SK-N-SH (cell line): ENCODE results near the gene PCNT. TPM values are rescaled to one million over a fixed set of nuclear protein-coding genes. Genes with fewer than 3 reads are reported as not detected.

Experiments used
- CTCF ChIA-PET: fragments of 300-600, 350-600 bp; formaldehyde crosslinking; extraction: SDS; loops from one replicate; lab custom pipeline; 2021; lab: Yijun Ruan, JAX
- POLR2A ChIA-PET: fragments of 350-600 bp; sonication (Branson Sonifier 250); formaldehyde crosslinking; extraction: SDS; loops from one replicate; lab custom pipeline; 2020; ENCODE audit warnings: antibody characterized with exemption, inconsistent platforms; lab: Yijun Ruan, JAX
- DNase-seq: peaks from one replicate; pipeline ENCODE4 v3.0.0; 2012
- H2AFZ ChIP-seq: fragments of 200-600 bp; sonication (generic); 2 replicates; pipeline ENCODE4 v1.8.1; 2016; ENCODE audit warnings: antibody characterized with exemption, mild to moderate bottlenecking, low read depth
- H3F3A ChIP-seq: fragments of 200-600 bp; sonication (generic); replicated peaks from 2 replicates; pipeline ENCODE3; 2016; ENCODE audit warnings: antibody characterized with exemption, mild to moderate bottlenecking; ENCODE audit not compliant: insufficient read depth
- H3K27ac ChIP-seq, 2 experiments: fragments of 200-500 bp in 1 of 2; fragments of 200-600 bp in 1 of 2; sonication (Bioruptor generic) in 1 of 2; sonication (generic), shearing (Covaris generic) in 1 of 2; 2 replicates each; pipeline versions ENCODE4 v1.5.1 to v1.6.1; 2014 to 2016; ENCODE audit warnings: low read depth in 2 of 2, inconsistent platforms in 1 of 2, low read length in 1 of 2, mild to moderate bottlenecking in 1 of 2, mixed read lengths in 1 of 2
- H3K27me3 ChIP-seq: fragments of 200-600 bp; sonication (generic), shearing (Covaris generic); 2 replicates; pipeline ENCODE4 v1.6.1; 2016; ENCODE audit warnings: mixed run types; ENCODE audit not compliant: insufficient read depth
- H3K36me3 ChIP-seq, 2 experiments: fragments of 200-500 bp in 1 of 2; fragments of 200-600 bp in 1 of 2; sonication (Bioruptor generic) in 1 of 2; sonication (generic) in 1 of 2; replicated peaks in 1 of 2; 2 replicates each; pipeline versions ENCODE3 to v1.5.1; 2014 to 2016; ENCODE audit warnings: low read length in 1 of 2, mild to moderate bottlenecking in 1 of 2; ENCODE audit not compliant: insufficient read depth in 2 of 2, control insufficient read depth in 1 of 2
- H3K4me1 ChIP-seq, 2 experiments: fragments of 200-500 bp in 1 of 2; fragments of 200-600 bp in 1 of 2; sonication (Bioruptor generic) in 1 of 2; sonication (generic), shearing (Covaris generic) in 1 of 2; 2 replicates each; pipeline versions ENCODE4 v1.5.1 to v1.6.1; 2014 to 2016; ENCODE audit warnings: low read depth in 1 of 2, low read length in 1 of 2, mixed run types in 1 of 2; ENCODE audit not compliant: insufficient read depth in 2 of 2, control insufficient read depth in 1 of 2
- H3K4me2 ChIP-seq: fragments of 200-600 bp; sonication (generic), shearing (Covaris generic); 2 replicates; pipeline ENCODE4 v1.6.1; 2017; ENCODE audit warnings: mixed run types
- H3K4me3 ChIP-seq, 2 experiments: fragments of 200-500 bp in 1 of 2; fragments of 200-600 bp in 1 of 2; sonication (Bioruptor generic) in 1 of 2; sonication (generic), shearing (Covaris generic) in 1 of 2; 2 replicates each; pipeline versions ENCODE4 v1.5.1 to v1.8.1; 2014 to 2016; ENCODE audit warnings: low read depth in 2 of 2, inconsistent platforms in 1 of 2, low read length in 1 of 2, mild to moderate bottlenecking in 1 of 2, mixed read lengths in 1 of 2, moderate library complexity in 1 of 2
- H3K79me2 ChIP-seq: fragments of 200-600 bp; sonication (generic); 2 replicates; pipeline ENCODE4 v1.8.1; 2017; ENCODE audit warnings: mild to moderate bottlenecking; ENCODE audit not compliant: insufficient read depth
- H3K9ac ChIP-seq: fragments of 200-600 bp; sonication (generic); 2 replicates; pipeline ENCODE4 v1.6.1; 2017; ENCODE audit warnings: mixed run types
- H3K9me2 ChIP-seq: fragments of 200-600 bp; sonication (generic); 2 replicates; pipeline ENCODE4 v1.6.1; 2017; ENCODE audit warnings: mixed run types
- H3K9me3 ChIP-seq: fragments of 200-600 bp; sonication (generic); 2 replicates; pipeline ENCODE4 v1.6.1; 2017; ENCODE audit warnings: mixed run types, mild to moderate bottlenecking, moderate library complexity
- H4K20me1 ChIP-seq: fragments of 200-600 bp; sonication (generic); 2 replicates; pipeline ENCODE4 v1.6.1; 2017; ENCODE audit warnings: mild to moderate bottlenecking, mixed run types; ENCODE audit not compliant: insufficient read depth
- CHD2 ChIP-seq: fragments of 150-350 bp; IDR thresholded peaks from 2 replicates; pipeline ENCODE4 v1.6.1; 2018; ENCODE audit warnings: low read length; ENCODE audit not compliant: partially characterized antibody
- CTCF ChIP-seq: fragments of 200-600 bp; sonication (generic); IDR thresholded peaks from 2 replicates; pipeline ENCODE4 v1.6.1; 2017; ENCODE audit warnings: antibody characterized with exemption, mild to moderate bottlenecking, moderate library complexity
- ELF1 ChIP-seq: IDR thresholded peaks from 2 replicates; pipeline ENCODE4 v1.4.0; 2012
- GABPA ChIP-seq: IDR thresholded peaks from 2 replicates; pipeline ENCODE4 v1.4.0; 2012; ENCODE audit warnings: low read depth, mild to moderate bottlenecking
- GATA2 ChIP-seq: sonication (generic); formaldehyde crosslinking; IDR thresholded peaks from 2 replicates; pipeline ENCODE4 v1.5.0; 2020; ENCODE audit warnings: mild to moderate bottlenecking, missing genetic modification reagents
- MEF2A ChIP-seq: IDR thresholded peaks from 2 replicates; pipeline ENCODE4 v1.4.0; 2012; ENCODE audit warnings: low read depth, borderline replicate concordance
- PBX3 ChIP-seq: IDR thresholded peaks from 2 replicates; pipeline ENCODE4; 2012
- POLR2AphosphoS5 ChIP-seq: IDR thresholded peaks from 2 replicates; pipeline ENCODE4 v1.6.1; 2012; ENCODE audit warnings: low read depth, low read length
- RCOR1 ChIP-seq: fragments of 150-350 bp; IDR thresholded peaks from 2 replicates; pipeline ENCODE4 v1.6.1; 2017; ENCODE audit warnings: antibody characterized with exemption, low read length
- SMC3 ChIP-seq: IDR thresholded peaks from 2 replicates; pipeline ENCODE4 v1.6.1; 2012; ENCODE audit warnings: low read depth, low read length, improper control_type of control experiment
- TAF1 ChIP-seq: IDR thresholded peaks from 2 replicates; pipeline ENCODE4 v1.6.1; 2012; ENCODE audit warnings: low read depth, mild to moderate bottlenecking, low read length, moderate library complexity, borderline replicate concordance
- USF2 ChIP-seq: fragments of 150-350 bp; IDR thresholded peaks from 2 replicates; pipeline ENCODE4 v1.6.1; 2017; ENCODE audit warnings: antibody characterized with exemption, low read length, low read depth, borderline replicate concordance
- YY1 ChIP-seq: IDR thresholded peaks from 2 replicates; pipeline ENCODE4 v1.4.0; 2012; ENCODE audit warnings: low read depth, mild to moderate bottlenecking
- ZBTB33 ChIP-seq: IDR thresholded peaks from 2 replicates; pipeline ENCODE4 v1.4.0; 2012; ENCODE audit warnings: low read depth, borderline replicate concordance
- WGBS: methylation state at CpG from one replicate; pipeline ENCODE4 v1.1.6; 2017; ENCODE audit warnings: low lambda C conversion rate; 5-methylcytosine and 5-hydroxymethylcytosine counted together
- polyA plus RNA-seq, 3 experiments: library from polyadenylated mRNA; depleted of rRNA; stranded (reverse); fragments of >200 nt; gene quantifications; 2 replicates each; pipeline ENCODE4 v1.2.3, GENCODE V29; 2012
- TF ChIP-seq, protein P1 (sequence below): IDR thresholded peaks from 2 replicates; pipeline ENCODE4 v1.4.0; 2012; ENCODE audit warnings: low read depth

PCNT gene
- polyA plus RNA-seq, 1 of the 3 experiments (the other 2 are of a cell fraction) = 15.7 TPM

DNA sequence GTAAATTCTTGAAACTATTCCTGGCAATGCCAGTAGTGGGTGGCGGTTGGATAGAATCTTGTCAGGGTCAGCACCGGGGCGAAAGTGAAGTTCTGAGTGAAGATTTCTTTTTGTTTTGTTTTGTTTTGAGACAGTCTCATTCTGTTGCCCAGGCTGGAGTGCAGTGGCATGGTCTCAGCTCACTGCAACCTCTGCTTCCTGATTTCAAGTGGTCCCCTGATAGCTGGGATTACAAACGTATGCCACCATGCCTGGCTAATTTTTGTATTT, 33.3 kb downstream of the PCNT start:
- Histone ChIP-seq H3K4me1 (no peaks in the 10 kb centered on the region), H3K9ac (no peak overlapping the region), H3K27ac (no peak overlapping the region), H3F3A (no peaks in the 10 kb centered on the region), H3K36me3 (peaks cover 25 to 50% of the 10 kb centered on the region in 2 experiments), H2AFZ (no peak overlapping the region), H3K9me3 (no peaks in the 10 kb centered on the region), H3K27me3 (no peaks in the 10 kb centered on the region), H3K4me3 (no peak overlapping the region), H3K4me2 (no peak overlapping the region), H3K9me2 (no peaks in the 10 kb centered on the region), H3K79me2 (0 out of 2 replicates have a peak, but pooled peaks cover 4% of the 10 kb centered on the region), H4K20me1 (no peaks in the 10 kb centered on the region)
- TF ChIP-seq SMC3 = no peak
- TF ChIP-seq TAF1 = no peak
- TF ChIP-seq, protein P1, sequence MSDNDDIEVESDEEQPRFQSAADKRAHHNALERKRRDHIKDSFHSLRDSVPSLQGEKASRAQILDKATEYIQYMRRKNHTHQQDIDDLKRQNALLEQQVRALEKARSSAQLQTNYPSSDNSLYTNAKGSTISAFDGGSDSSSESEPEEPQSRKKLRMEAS = no peak
- no peak for TF ChIP-seq GATA2 (CRISPR knock-in tag)
- no peak for TF ChIP-seq PBX3
- TF ChIP-seq USF2 = no peak
- no peak for TF ChIP-seq ZBTB33
- TF ChIP-seq CTCF = no peak
- TF ChIP-seq CHD2 = no peak
- no peak for TF ChIP-seq ELF1
- TF ChIP-seq YY1 = no peak
- no peak for TF ChIP-seq RCOR1
- TF ChIP-seq MEF2A = no peak
- no peak for TF ChIP-seq POLR2AphosphoS5
- TF ChIP-seq GABPA = no peak
- no peak for DNase-seq
- 88% methylated on average over 4 of the region's 4 CpGs for WGBS
- POLR2A ChIA-PET = no interaction called here
- CTCF ChIA-PET = no interaction called here
